Effector memory CD8-positive, alpha-beta T cell (primary cell): ENCODE results near the gene TIMELESS.
"Not testable (repeated sequence)": the region's sequence is repeated elsewhere in the genome, so short reads cannot be mapped to it uniquely, and the experiment has no call there.

Experiments
- ATAC-seq: fragments of 150-1000 bp; cut with Tn5 transposase; replicated peaks from 2 replicates; pipeline ENCODE4 v1.10.0; 2021; ENCODE audit warnings: mild to moderate bottlenecking, moderate library complexity
- DNase-seq, 3 experiments: peaks; one replicate each; pipeline ENCODE4 v3.0.0; 2021
- H3K27ac Mint-ChIP-seq, 2 donors: one replicate each; pipeline ENCODE4 v1.8.0; 2022; ENCODE audit warnings: mild to moderate bottlenecking in 2 of 2, mixed read lengths in 2 of 2, moderate library complexity in 2 of 2
- H3K27me3 Mint-ChIP-seq, 2 donors: one replicate each; pipeline ENCODE4 v1.8.0; 2022; ENCODE audit warnings: mixed read lengths in 2 of 2
- H3K36me3 Mint-ChIP-seq: one replicate; pipeline ENCODE4 v1.8.0; 2022; ENCODE audit warnings: mild to moderate bottlenecking, moderate library complexity, mixed read lengths; ENCODE audit not compliant: insufficient read depth
- H3K4me1 Mint-ChIP-seq, 2 donors: one replicate each; pipeline ENCODE4 v1.8.0; 2022; ENCODE audit warnings: low read depth in 2 of 2, mixed read lengths in 2 of 2
- H3K4me3 Mint-ChIP-seq, 2 donors: one replicate each; pipeline ENCODE4 v1.8.0; 2022; ENCODE audit warnings: mild to moderate bottlenecking in 2 of 2, mixed read lengths in 2 of 2, moderate library complexity in 2 of 2
- H3K9me3 Mint-ChIP-seq, 2 donors: one replicate each; pipeline ENCODE4 v1.8.0; 2022; ENCODE audit warnings: mixed read lengths in 2 of 2

Gene TIMELESS

DNA sequence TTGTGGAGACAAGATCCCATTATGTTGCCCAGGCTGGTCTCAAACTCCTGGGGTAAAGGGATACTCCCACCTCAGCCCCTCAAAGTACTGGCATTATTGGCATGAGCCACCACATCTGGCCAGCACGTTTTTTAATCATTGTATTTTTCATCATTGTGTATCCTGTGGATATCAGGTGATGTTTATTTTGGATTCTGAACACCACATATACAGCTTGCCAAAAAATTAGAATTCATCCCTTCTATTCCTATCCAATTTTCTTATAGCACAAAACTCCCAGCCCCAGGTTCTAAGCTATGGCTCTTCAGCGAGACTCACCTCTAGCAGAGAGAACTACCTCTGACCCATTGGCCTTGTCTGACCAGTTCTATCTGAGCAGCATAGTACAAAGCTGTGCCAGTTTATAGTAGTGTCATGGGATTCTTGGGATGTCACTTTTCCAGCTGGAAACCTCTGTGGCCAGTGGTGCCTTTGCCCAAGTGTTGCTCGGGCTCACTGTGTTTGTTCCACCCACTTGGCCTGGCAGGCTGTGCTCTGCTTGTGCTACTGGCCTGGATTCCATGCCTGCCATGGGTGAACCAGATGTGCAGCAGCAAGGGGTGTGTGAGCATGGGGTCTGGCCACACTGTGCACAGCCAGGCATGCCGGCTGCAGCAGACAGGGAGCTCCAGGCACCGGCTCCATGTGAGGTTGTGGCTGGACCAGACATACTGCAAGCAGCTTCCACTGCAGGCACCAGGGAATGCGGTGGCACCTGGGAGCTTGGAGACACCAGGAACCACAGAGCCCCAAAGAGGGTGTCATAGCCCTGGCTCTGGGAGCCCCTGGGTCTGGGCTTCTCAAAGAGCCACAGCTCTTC, 37.2 kb downstream of the TIMELESS start:
- no peak overlapping the region for H3K27ac Mint-ChIP-seq
- no peaks in the 10 kb centered on the region for H3K27me3 Mint-ChIP-seq
- no peaks in the 10 kb centered on the region for H3K4me1 Mint-ChIP-seq
- H3K9me3 Mint-ChIP-seq, result no peaks in the 10 kb centered on the region
- no peaks in the 10 kb centered on the region for H3K36me3 Mint-ChIP-seq
- H3K4me3 Mint-ChIP-seq, result no peak overlapping the region
- no peak for DNase-seq
- no peak for ATAC-seq

DNA sequence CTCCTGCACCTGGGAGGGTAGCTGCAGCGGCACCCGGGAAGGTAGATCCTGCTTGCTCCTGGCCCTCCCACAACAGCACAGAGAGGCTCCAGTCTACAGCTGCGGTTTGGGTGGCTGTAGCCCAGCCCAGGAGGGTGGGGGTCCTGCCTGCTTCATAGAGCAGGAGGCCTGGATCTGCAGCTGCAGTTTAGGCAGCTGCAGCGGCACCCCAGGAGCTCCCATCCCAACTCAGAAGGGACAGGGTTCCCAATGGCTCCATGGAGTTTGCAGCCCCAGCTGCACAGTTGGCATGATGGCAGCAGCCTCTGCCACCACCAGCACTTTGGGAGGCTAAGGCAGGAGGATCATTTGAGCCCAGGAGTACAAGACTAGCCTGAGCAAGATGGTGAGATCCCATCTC, 38.5 kb downstream of the TIMELESS start:
- no peaks in the 10 kb centered on the region for H3K27me3 Mint-ChIP-seq
- DNase-seq, result no peak
- no peaks in the 10 kb centered on the region for H3K4me1 Mint-ChIP-seq
- no peak for ATAC-seq
- no peak overlapping the region for H3K27ac Mint-ChIP-seq
- no peak overlapping the region for H3K4me3 Mint-ChIP-seq
- no peaks in the 10 kb centered on the region for H3K9me3 Mint-ChIP-seq
- no peaks in the 10 kb centered on the region for H3K36me3 Mint-ChIP-seq

DNA sequence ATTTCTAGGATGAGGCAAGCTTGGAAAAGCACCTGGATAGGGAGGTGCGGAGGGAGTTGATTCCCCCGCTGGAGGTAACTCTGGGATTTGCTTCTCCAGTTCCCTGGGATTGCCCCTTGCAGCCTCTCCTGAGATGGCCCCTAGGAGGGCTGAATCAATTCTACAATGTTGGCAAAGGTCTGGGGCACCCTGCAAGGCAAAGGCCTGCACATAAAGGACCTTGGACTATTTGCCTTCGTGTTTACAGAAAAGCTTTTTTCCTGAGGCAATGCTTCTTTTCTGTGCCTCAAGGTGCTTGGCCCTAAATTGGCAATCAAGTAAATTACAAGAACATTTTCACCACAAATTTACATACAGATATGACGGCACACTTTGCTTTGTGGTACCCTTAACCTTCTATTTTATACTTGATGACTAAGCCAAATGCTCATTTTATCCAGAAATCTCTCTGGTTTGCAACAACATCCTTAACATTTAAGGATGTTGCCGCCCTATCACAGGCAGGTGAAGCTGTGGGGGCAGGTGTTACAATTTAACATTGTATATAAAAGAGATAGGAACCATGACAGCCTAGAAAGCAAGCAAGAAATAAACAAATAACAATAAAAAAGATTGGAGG, 40.3 kb downstream of the TIMELESS start:
- Mint-ChIP-seq H3K9me3 (no peaks in the 10 kb centered on the region), H3K4me3 (no peak overlapping the region), H3K27ac (no peak overlapping the region), H3K27me3 (no peaks in the 10 kb centered on the region), H3K36me3 (no peaks in the 10 kb centered on the region), H3K4me1 (no peaks in the 10 kb centered on the region)
- DNase-seq, result no peak
- ATAC-seq, result no peak

DNA sequence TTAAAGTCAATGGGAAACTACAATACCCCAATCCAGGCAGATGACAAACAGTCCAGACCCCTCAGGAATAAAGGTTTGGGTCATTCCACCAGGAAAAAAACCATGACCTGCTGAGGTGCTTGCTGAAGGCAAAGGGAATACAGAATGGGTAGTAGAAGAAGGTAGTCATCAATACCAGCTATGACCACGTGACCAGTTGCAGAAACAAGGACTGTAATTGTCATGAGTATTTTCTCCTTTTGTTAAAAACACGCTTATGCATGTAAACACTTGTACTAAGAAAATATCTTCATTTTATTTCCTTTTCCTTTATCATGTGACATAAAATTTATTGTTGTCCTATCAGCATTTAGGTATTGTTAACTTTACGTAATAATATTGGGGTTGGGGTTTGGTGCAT, 45.0 kb downstream of the TIMELESS start:
- not testable (repeated sequence) for H3K9me3 Mint-ChIP-seq, ATAC-seq, DNase-seq, H3K27ac Mint-ChIP-seq, H3K4me3 Mint-ChIP-seq, H3K4me1 Mint-ChIP-seq, H3K27me3 Mint-ChIP-seq, H3K36me3 Mint-ChIP-seq

DNA sequence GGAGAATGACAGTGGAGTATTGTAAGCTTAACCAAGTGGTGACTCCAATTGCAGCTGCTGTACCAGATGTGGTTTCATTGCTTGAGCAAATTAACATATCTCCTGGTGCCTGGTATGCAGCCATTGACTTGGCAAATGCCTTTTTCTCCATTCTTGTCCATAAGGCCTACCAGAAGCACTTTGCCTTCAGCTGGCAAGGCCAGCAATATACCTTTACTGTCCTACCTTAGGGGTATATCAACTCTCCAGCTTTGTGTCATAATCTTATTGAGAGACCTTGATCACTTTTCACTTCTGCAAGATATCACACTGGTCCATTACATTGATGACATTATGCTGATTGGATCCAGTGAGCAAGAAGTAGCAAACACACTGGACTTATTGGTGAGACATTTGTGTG, 47.6 kb downstream of the TIMELESS start:
- not testable (repeated sequence) for H3K27ac Mint-ChIP-seq, H3K4me1 Mint-ChIP-seq, ATAC-seq, DNase-seq, H3K36me3 Mint-ChIP-seq, H3K27me3 Mint-ChIP-seq, H3K4me3 Mint-ChIP-seq
- H3K9me3 Mint-ChIP-seq, result peaks cover 0 to 11% of the 10 kb centered on the region in 2 donors

DNA sequence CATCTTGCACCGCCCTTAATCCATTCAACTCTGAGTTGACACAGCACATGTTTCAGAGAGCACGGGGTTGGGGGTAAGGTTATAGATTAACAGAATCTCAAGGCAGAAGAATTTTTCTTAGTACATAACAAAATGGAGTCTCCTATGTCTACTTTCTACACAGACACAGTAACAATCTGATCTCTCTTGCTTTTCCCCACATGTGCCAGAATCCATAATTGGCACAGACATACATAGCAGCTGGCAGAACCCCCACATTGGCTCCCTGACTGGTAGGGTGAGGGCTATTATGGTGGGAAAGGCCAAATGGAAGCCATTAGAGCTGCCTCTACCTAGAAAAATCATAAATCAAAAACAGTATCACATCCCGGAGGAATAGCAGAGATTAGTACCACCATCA, 48.1 kb downstream of the TIMELESS start:
- DNase-seq, H3K4me3 Mint-ChIP-seq, H3K27me3 Mint-ChIP-seq, H3K27ac Mint-ChIP-seq, H3K36me3 Mint-ChIP-seq, H3K4me1 Mint-ChIP-seq, ATAC-seq: not testable (repeated sequence)
- peaks cover 0 to 11% of the 10 kb centered on the region in 2 donors for H3K9me3 Mint-ChIP-seq

DNA sequence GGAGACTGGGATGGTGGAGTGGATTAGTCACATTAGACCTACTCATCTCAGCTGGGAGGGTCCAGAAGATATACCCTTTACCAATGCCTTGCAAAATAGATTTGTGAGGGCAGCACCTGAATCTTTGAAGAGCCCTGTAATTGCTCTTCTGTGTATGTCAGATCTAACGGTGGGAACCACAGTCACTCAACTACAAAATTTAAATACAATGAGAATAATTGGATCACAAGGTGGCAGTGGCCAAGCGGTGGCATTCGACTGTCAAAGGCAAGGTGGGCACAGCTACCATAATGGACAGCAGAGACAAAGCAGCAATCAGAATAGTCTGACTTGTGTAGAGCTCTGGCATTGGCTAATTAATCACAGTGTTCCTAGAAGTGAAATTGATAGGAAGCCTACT, 49.8 kb downstream of the TIMELESS start:
- H3K27ac Mint-ChIP-seq, H3K36me3 Mint-ChIP-seq, H3K27me3 Mint-ChIP-seq, DNase-seq, H3K4me1 Mint-ChIP-seq, H3K4me3 Mint-ChIP-seq, ATAC-seq: not testable (repeated sequence)
- H3K9me3 Mint-ChIP-seq, result peaks cover 0 to 11% of the 10 kb centered on the region in 2 donors

DNA sequence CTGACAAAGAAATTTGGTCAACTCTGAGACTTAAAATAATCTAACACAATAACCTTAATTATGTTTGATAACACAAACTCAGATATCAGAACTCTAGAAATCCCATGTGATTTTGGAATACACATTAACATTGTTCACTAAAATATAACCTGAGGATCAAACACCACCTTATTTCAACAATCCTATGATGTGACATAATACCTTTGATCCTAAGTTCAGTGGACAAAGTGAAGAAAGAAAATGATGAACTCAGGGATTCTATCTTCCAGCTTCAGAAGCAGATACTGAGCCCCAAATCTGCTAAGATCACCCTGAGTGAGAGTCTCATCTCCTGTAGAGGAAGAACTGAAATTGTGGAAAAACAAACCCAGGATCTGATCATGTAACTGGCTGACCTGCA, 50.9 kb downstream of the TIMELESS start:
- peaks cover 0 to 11% of the 10 kb centered on the region in 2 donors for H3K9me3 Mint-ChIP-seq

DNA sequence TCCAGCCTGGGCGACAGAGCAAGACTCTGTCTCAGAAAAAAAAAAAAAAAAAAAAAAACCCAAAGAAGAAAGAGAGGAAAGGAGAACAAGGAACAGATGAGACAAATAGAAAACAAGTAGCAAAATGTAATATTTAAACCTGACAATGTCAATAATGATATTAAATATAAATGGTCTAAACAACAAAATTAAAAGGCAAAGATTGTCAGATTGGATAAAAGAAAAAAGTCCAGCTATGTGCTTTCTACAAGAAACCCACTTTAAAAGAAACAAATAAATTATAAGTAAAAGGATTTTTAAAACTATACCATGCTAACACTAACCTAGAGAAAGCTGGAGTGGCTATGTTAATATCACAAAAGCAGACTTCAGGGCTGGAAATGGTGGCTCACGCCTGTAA, 56.9 kb downstream of the TIMELESS start:
- no peak for DNase-seq
- ATAC-seq, result no peak
- H3K4me3 Mint-ChIP-seq, result no peak overlapping the region
- no peak overlapping the region for H3K27ac Mint-ChIP-seq
- H3K4me1 Mint-ChIP-seq, result no peaks in the 10 kb centered on the region
- no peaks in the 10 kb centered on the region for H3K27me3 Mint-ChIP-seq
- H3K9me3 Mint-ChIP-seq, result no peaks in the 10 kb centered on the region
- no peaks in the 10 kb centered on the region for H3K36me3 Mint-ChIP-seq

More for the DNA sequence above, 50.9 kb downstream of the TIMELESS start:
- Mint-ChIP-seq H3K27me3 (no peaks in the 10 kb centered on the region), H3K4me1 (no peaks in the 10 kb centered on the region), H3K27ac (no peak overlapping the region), H3K36me3 (no peaks in the 10 kb centered on the region), H3K4me3 (no peak overlapping the region)
- DNase-seq, result no peak
- ATAC-seq, result no peak

DNA sequence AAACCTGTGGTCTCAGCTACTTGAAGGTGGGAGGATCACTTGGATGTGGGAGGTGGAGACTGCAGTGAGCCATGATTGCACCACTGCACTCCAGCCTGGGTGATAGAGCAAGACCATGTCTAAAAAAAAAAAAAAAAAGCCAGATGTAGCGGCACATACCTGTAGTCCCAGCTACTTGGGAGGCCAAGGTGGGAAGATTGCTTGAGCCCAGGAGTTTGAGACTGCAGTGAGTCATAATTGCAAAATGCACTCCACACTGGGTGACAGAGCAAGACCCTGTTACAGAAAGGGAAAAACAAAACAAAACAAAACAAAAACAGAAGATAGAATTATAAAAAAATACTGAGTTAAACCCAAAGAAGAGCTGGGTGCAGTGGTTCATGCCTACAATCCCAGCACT, 57.5 kb downstream of the TIMELESS start:
- Mint-ChIP-seq H3K4me3 (no peak overlapping the region), H3K27ac (no peak overlapping the region), H3K27me3 (no peaks in the 10 kb centered on the region), H3K36me3 (no peaks in the 10 kb centered on the region), H3K4me1 (no peaks in the 10 kb centered on the region), H3K9me3 (no peaks in the 10 kb centered on the region)
- no peak for DNase-seq
- no peak for ATAC-seq

DNA sequence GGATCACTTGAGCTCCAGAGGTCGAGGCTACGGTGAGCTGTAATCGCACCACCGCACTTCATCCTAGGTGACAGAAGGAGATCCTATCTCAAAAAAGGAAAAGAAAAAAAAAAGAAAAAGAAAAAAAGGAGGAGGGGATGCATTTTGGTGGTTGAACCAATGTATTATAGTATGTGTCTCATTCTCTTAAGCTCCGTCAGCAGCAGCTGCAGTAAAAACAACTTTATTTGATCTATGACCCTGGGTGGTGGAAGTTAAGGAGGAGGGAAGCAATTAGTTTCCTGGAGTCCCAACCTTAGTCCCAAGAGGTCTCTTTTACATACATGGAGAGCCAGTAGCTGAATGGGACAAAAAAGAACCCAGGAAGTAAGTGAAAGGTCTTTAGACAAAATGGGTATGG, 59.8 kb downstream of the TIMELESS start:
- H3K4me1 Mint-ChIP-seq, result no peaks in the 10 kb centered on the region
- no peaks in the 10 kb centered on the region for H3K27me3 Mint-ChIP-seq
- H3K27ac Mint-ChIP-seq, result no peak overlapping the region
- no peaks in the 10 kb centered on the region for H3K36me3 Mint-ChIP-seq
- DNase-seq (no peak), ATAC-seq (no peak)
- no peaks in the 10 kb centered on the region for H3K9me3 Mint-ChIP-seq
- no peak overlapping the region for H3K4me3 Mint-ChIP-seq

DNA sequence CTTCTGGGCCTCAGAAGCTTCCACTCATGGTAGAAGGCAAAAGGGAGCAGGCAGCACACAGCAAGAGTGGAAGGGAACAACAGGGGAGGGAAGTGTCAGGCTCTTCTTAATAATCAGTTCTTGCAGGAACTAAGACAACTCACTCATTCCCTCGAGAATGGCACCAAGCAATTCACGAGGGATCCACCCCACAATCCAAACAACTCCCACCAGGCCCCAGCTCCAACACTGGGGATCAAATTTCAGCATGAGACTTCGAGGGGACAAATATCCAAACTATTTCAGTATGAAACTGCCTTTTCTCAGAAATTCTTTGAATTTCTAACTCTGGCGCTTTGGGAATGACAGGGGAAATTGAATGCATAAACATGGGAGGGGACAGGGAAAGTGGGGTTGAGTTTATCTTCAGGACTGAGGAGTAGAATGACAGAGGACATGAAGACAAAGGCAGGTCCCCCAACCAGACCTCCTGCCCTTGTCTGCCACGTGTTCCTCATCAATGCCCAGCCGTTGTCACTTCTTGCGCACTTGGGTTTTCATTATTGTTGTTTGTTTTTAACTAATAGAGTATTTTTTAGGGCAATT, 62.0 kb downstream of the TIMELESS start:
- ATAC-seq, result no peak
- Mint-ChIP-seq H3K36me3 (peaks cover 4% of the 10 kb centered on the region), H3K9me3 (no peaks in the 10 kb centered on the region), H3K4me1 (no peaks in the 10 kb centered on the region), H3K4me3 (no peak overlapping the region), H3K27ac (no peak overlapping the region), H3K27me3 (no peaks in the 10 kb centered on the region)
- DNase-seq, result no peak

DNA sequence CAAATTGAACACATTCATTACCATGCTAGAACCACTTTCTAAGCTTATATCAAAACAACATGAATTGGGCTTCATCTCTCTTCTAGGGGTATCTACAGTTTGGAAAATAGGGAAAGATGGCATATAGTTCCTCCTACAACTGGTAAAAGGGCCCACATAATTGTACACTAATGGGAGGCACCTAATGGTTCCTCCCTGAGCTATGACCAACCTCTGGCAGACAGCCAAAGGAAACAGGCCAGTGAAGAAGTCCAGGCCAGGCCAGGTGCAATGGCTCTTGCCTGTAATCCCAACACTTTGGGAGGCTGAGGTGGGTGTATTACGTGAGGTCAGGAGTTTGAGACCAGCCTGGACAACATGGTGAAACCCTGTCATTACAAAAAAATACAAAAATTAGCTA, 63.4 kb downstream of the TIMELESS start:
- Mint-ChIP-seq H3K27me3 (no peaks in the 10 kb centered on the region), H3K36me3 (peaks cover 4% of the 10 kb centered on the region), H3K9me3 (no peaks in the 10 kb centered on the region), H3K27ac (no peak overlapping the region), H3K4me1 (no peaks in the 10 kb centered on the region), H3K4me3 (no peak overlapping the region)
- ATAC-seq (no peak), DNase-seq (no peak)

DNA sequence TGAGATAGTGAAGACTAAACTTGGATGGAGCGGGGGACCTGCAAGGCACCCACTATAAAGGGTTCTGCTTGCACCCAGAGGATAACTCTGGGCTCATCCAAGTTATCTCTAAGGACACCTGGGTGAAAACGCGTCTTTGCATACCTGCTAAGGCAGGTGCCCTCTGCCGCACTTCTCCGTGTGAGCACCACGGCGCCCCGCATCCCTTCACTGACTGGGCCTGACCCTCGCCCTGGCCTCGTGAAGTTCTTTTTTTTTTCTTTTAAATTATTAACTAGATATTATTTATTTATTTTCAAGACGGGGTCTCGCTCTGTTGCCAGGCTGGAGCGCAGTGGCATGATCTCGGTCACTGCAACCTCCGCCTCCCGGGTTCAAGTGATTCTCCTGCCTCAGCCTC, 66.6 kb downstream of the TIMELESS start:
- no peaks in the 10 kb centered on the region for H3K9me3 Mint-ChIP-seq
- H3K4me1 Mint-ChIP-seq, result no peaks in the 10 kb centered on the region

More for the DNA sequence above, 66.6 kb downstream of the TIMELESS start:
- ATAC-seq (no peak), DNase-seq (no peak)
- Mint-ChIP-seq H3K27ac (no peak overlapping the region), H3K36me3 (peaks cover 4% of the 10 kb centered on the region), H3K4me3 (no peak overlapping the region), H3K27me3 (no peaks in the 10 kb centered on the region)
